HCT116 (cell line): ENCODE results near the gene TRAPPC12. TPM values are rescaled to one million over a fixed set of nuclear protein-coding genes. Genes with fewer than 3 reads are reported as not detected.

Experiments used
- ATAC-seq: fragments of 200-7000 bp; cut with Tn5 transposase; 2 replicates; pipeline ENCODE4 v1.9.1; 2020; ENCODE audit warnings: mild to moderate bottlenecking, moderate library complexity
- BruUV-seq: library from RNA; stranded (reverse); fragments of 400-500 nt; replicated peaks from 2 replicates; lab custom pipeline; 2021; lab: Mats Ljungman, UMichigan
- CTCF ChIA-PET: fragments of 300-600 bp; sonication (Branson Sonifier 250); formaldehyde crosslinking; loops from one replicate; lab custom pipeline; 2021; ENCODE audit warnings: antibody characterized with exemption; lab: Charles Lee
- POLR2A ChIA-PET: fragments of 300-600, 350-600 bp; sonication (Branson Sonifier 250); formaldehyde crosslinking; loops from one replicate; lab custom pipeline; 2021; ENCODE audit warnings: antibody characterized with exemption; lab: Charles Lee
- RAD21 ChIA-PET, 2 experiments: fragments of 300-600 bp; sonication (Branson Sonifier 250); formaldehyde crosslinking; loops; one replicate each; lab custom pipeline; 2023; ENCODE audit warnings: low total read pairs in 2 of 2; ENCODE audit not compliant: uncharacterized antibody in 2 of 2, unreplicated experiment in 2 of 2, low non-redundant PET in 1 of 2; lab: Charles Lee
- DNase-seq: peaks from one replicate; pipeline ENCODE4 v3.0.0-alpha.2; 2010; ENCODE audit warnings: low read depth, low spot score
- H2AFZ ChIP-seq: fragments of 200-600 bp; shearing (Covaris generic), sonication (generic); 2 replicates; pipeline ENCODE4 v1.6.1; 2017; ENCODE audit warnings: low read depth, mixed run types, mixed read lengths, antibody characterized with exemption, low read length; ENCODE audit not compliant: poor library complexity, severe bottlenecking
- H3K27ac ChIP-seq: 2 replicates; pipeline ENCODE4 v1.5.1; 2012; ENCODE audit warnings: low read depth, low read length
- H3K27me3 ChIP-seq: fragments of 200-600 bp; sonication (generic); 2 replicates; pipeline ENCODE4 v1.6.1; 2016; ENCODE audit warnings: mixed run types, low read length, mixed read lengths; ENCODE audit not compliant: insufficient read depth
- H3K36me3 ChIP-seq, 2 experiments: fragments of 200-500 bp in 1 of 2; fragments of 200-600 bp in 1 of 2; sonication (Bioruptor generic) in 1 of 2; sonication (generic) in 1 of 2; 2 replicates each; pipeline versions ENCODE4 v1.5.1 to v1.6.1; 2014 to 2016; ENCODE audit warnings: low read length in 2 of 2, inconsistent platforms in 1 of 2, mixed read lengths in 1 of 2, mixed run types in 1 of 2; ENCODE audit not compliant: insufficient read depth in 2 of 2, control insufficient read depth in 1 of 2
- H3K4me1 ChIP-seq, 2 experiments: fragments of 200-600 bp in 1 of 2; sonication (generic) in 1 of 2; 2 replicates each; pipeline versions ENCODE4 v1.5.1 to v1.6.1; 2012 to 2017; ENCODE audit warnings: low read length in 2 of 2, inconsistent platforms in 1 of 2, mild to moderate bottlenecking in 1 of 2, mixed read lengths in 1 of 2, mixed run types in 1 of 2, moderate library complexity in 1 of 2; ENCODE audit not compliant: insufficient read depth in 2 of 2, control insufficient read depth in 1 of 2
- H3K4me2 ChIP-seq: fragments of 200-600 bp; sonication (generic); 2 replicates; pipeline ENCODE4 v1.6.1; 2017; ENCODE audit warnings: mixed run types, low read length, mixed read lengths
- H3K4me3 ChIP-seq, 2 experiments: fragments of 200-600 bp in 1 of 2; sonication (generic) in 1 of 2; replicated peaks in 1 of 2; 2 replicates each; pipeline ENCODE4 v1.5.1; 2011 to 2016; ENCODE audit warnings: low read length in 2 of 2, control low read depth in 1 of 2, low read depth in 1 of 2, mild to moderate bottlenecking in 1 of 2, mixed read lengths in 1 of 2, mixed run types in 1 of 2
- H3K79me2 ChIP-seq: fragments of 200-600 bp; sonication (generic); 2 replicates; pipeline ENCODE4 v1.6.1; 2017; ENCODE audit warnings: mild to moderate bottlenecking, mixed run types, low read length, moderate library complexity, mixed read lengths; ENCODE audit not compliant: insufficient read depth
- H3K9ac ChIP-seq: fragments of 200-600 bp; sonication (generic); 2 replicates; pipeline ENCODE4 v1.6.1; 2016; ENCODE audit warnings: low read length, mixed read lengths
- H3K9me2 ChIP-seq: fragments of 200-600 bp; sonication (generic), shearing (Covaris generic); 2 replicates; pipeline ENCODE4 v1.6.1; 2017; ENCODE audit warnings: mixed run types, mild to moderate bottlenecking, moderate library complexity; ENCODE audit not compliant: insufficient read depth
- H3K9me3 ChIP-seq, 2 experiments: fragments of 200-500 bp in 1 of 2; fragments of 200-600 bp in 1 of 2; sonication (Bioruptor generic) in 1 of 2; sonication (generic) in 1 of 2; 2 replicates each; pipeline ENCODE4 v1.6.1; 2014 to 2017; ENCODE audit warnings: low read length in 2 of 2, mixed read lengths in 2 of 2, inconsistent platforms in 1 of 2, low read depth in 1 of 2, mild to moderate bottlenecking in 1 of 2, mixed run types in 1 of 2, moderate library complexity in 1 of 2; ENCODE audit not compliant: control insufficient read depth in 1 of 2, insufficient read depth in 1 of 2
- H4K20me1 ChIP-seq: fragments of 200-600 bp; sonication (generic), shearing (Covaris generic); 2 replicates; pipeline ENCODE4 v1.6.1; 2017; ENCODE audit warnings: mixed run types, mild to moderate bottlenecking, moderate library complexity; ENCODE audit not compliant: insufficient read depth
- ATF3 ChIP-seq: IDR thresholded peaks from 2 replicates; pipeline ENCODE4 v1.6.1; 2012
- CEBPB ChIP-seq: IDR thresholded peaks from 2 replicates; pipeline ENCODE4 v1.6.1; 2012; ENCODE audit warnings: low read depth
- CTCF ChIP-seq, 3 experiments: fragments of 200-600 bp in 1 of 3; sonication (generic) in 1 of 3; IDR thresholded peaks in 2 of 3; conservative IDR thresholded peaks in 1 of 3; 2 replicates each; pipeline ENCODE4 v1.5.1; 2012 to 2017; ENCODE audit warnings: low read depth in 2 of 3, low read length in 2 of 3, antibody characterized with exemption in 1 of 3, borderline replicate concordance in 1 of 3, control low read depth in 1 of 3, mild to moderate bottlenecking in 1 of 3, mixed read lengths in 1 of 3, mixed run types in 1 of 3, moderate library complexity in 1 of 3; ENCODE audit not compliant: insufficient read depth in 1 of 3
- MAX ChIP-seq: IDR thresholded peaks from 2 replicates; pipeline ENCODE4 v1.6.1; 2012
- POLR2AphosphoS5 ChIP-seq: IDR thresholded peaks from 2 replicates; pipeline ENCODE4 v1.6.1; 2011; ENCODE audit warnings: mild to moderate bottlenecking, low read depth, low read length, moderate library complexity
- REST ChIP-seq: IDR thresholded peaks from 2 replicates; pipeline ENCODE4 v1.6.1; 2012; ENCODE audit warnings: low read depth
- SRF ChIP-seq: IDR thresholded peaks from 2 replicates; pipeline ENCODE4 v1.6.1; 2012; ENCODE audit warnings: low read depth
- TCF7L2 ChIP-seq: IDR thresholded peaks from 2 replicates; pipeline ENCODE4 v1.7.0; 2011; ENCODE audit warnings: borderline replicate concordance, inconsistent platforms; ENCODE audit not compliant: insufficient read depth, insufficient read length; ENCODE audit errors: extremely low read depth
- YY1 ChIP-seq: IDR thresholded peaks from 2 replicates; pipeline ENCODE4 v1.6.1; 2011; ENCODE audit warnings: low read length, low read depth, moderate library complexity, mild to moderate bottlenecking; ENCODE audit not compliant: insufficient replicate concordance; ENCODE audit errors: extremely low read depth
- ZFX ChIP-seq: fragments of 450-650 bp; IDR thresholded peaks from 2 replicates; pipeline ENCODE4 v1.6.1; 2017
- intact Hi-C: fragments of 100-400 bp; cut with micrococcal nuclease; formaldehyde crosslinking; loops from 2 replicates; pipeline ENCODE4 v1.10.0; 2022
- total RNA-seq: library from RNA; stranded (reverse); gene quantifications from one replicate; pipeline ENCODE4 v1.2.1, GENCODE V29; 2021; ENCODE audit not compliant: unreplicated experiment

Gene TRAPPC12
- total RNA-seq, 1 experiment from 2014 or later: 47.4 TPM

- Histone ChIP-seq H3K27me3 (no peaks in the 10 kb centered on the region), H2AFZ (no peak overlapping the region), H4K20me1 (no peaks in the 10 kb centered on the region), H3K9ac (no peak overlapping the region), H3K79me2 (peaks cover 3% of the 10 kb centered on the region; the same call in 1 of the 2 replicates), H3K4me1 (no peaks in the 10 kb centered on the region), H3K9me3 (no peaks in the 10 kb centered on the region), H3K9me2 (no peaks in the 10 kb centered on the region), H3K4me2 (no peak overlapping the region), H3K36me3 (no peaks in the 10 kb centered on the region), H3K4me3 (no peak overlapping the region), H3K27ac (no peak overlapping the region)
- TF ChIP-seq CTCF (IDR thresholded peaks at IDR 0.05 in 2 of 3, conservative IDR thresholded peaks at IDR 0.05 in 1 of 3; ENCODE audit: borderline replicate concordance in 1 of 3, insufficient read depth in 1 of 3, low read depth in 2 of 3, low read length in 2 of 3) (no peak), YY1 (no peak), ATF3 (no peak), TCF7L2 (no peak), CEBPB (no peak), POLR2AphosphoS5 (no peak)
- DNase-seq: no peak
- intact Hi-C loops: no loop called here
- ChIA-PET POLR2A (no interaction called here), RAD21 (no interaction called here), CTCF (no interaction called here)
- ATAC-seq: no peak
- no TSS peak for BruUV-seq
These were observed 36.5 kb upstream of the TRAPPC12 start for GRCh38 chr2:3343012-3343411.

- no peaks in the 10 kb centered on the region for H4K20me1 ChIP-seq
- TF ChIP-seq YY1 (no peak), MAX (no peak), SRF (no peak), REST (no peak), ZFX (no peak)
- TF ChIP-seq, all 23 proteins: peak for 0
- Histone ChIP-seq H3K9me2 (no peaks in the 10 kb centered on the region), H2AFZ (no peak overlapping the region), H3K36me3 (no peaks in the 10 kb centered on the region), H3K9me3 (no peaks in the 10 kb centered on the region), H3K79me2 (peaks cover 3% of the 10 kb centered on the region; the same call in 1 of the 2 replicates), H3K4me2 (no peak overlapping the region), H3K27me3 (no peaks in the 10 kb centered on the region), H3K4me1 (no peaks in the 10 kb centered on the region), H3K9ac (no peak overlapping the region), H3K27ac (no peak overlapping the region), H3K4me3 (no peak overlapping the region)
- BruUV-seq: no TSS peak
- ATAC-seq (no peak), DNase-seq (no peak)
- ChIA-PET POLR2A (no interaction called here), RAD21 (no interaction called here), CTCF (no interaction called here)
- intact Hi-C loops: no loop called here
These were observed 34.6 kb upstream of the TRAPPC12 start for GRCh38 chr2:3344897-3345296.
